ENCODE results near the gene MSRB3.
"Not testable (repeated sequence)": the region's sequence is repeated elsewhere in the genome, so short reads cannot be mapped to it uniquely, and the experiment has no call there.

MSRB3 gene

GRCh38 chr12:65472079-65472478, 193.6 kb downstream of the MSRB3 start:
- DNase-seq (ENCODE audit: low read depth), result no peak
- no peak overlapping the region for H3K4me3 ChIP-seq (ENCODE audit: low read depth, low read length)

- no peak for DNase-seq (ENCODE audit: low read depth)
Observed at GRCh38 chr12:65474831-65475230, 196.3 kb downstream of the MSRB3 start.

GRCh38 chr12:65477721-65478120, 199.2 kb downstream of the MSRB3 start:
- no peak for DNase-seq (ENCODE audit: low read depth)
- no peak overlapping the region for H3K4me3 ChIP-seq (ENCODE audit: low read depth, low read length)

More at GRCh38 chr12:65474831-65475230, 196.3 kb downstream of the MSRB3 start:
- H3K4me3 ChIP-seq (ENCODE audit: low read depth, low read length), result no peak overlapping the region

- not testable (repeated sequence) for H3K4me3 ChIP-seq (ENCODE audit: low read depth, low read length); DNase-seq (ENCODE audit: low read depth)
Observed at GRCh38 chr12:65483891-65484516, 205.5 kb downstream of the MSRB3 start.

GRCh38 chr12:65488197-65488596, 209.7 kb downstream of the MSRB3 start:
- no peak overlapping the region for H3K4me3 ChIP-seq (ENCODE audit: low read depth, low read length)
- no peak for DNase-seq (ENCODE audit: low read depth)

GRCh38 chr12:65490250-65490649, 211.8 kb downstream of the MSRB3 start:
- no peak for DNase-seq (ENCODE audit: low read depth)
- H3K4me3 ChIP-seq (ENCODE audit: low read depth, low read length), result no peak overlapping the region

- no peak for DNase-seq (ENCODE audit: low read depth)
Observed at GRCh38 chr12:65492998-65493912, 214.8 kb downstream of the MSRB3 start.

GRCh38 chr12:65493913-65494245, 215.4 kb downstream of the MSRB3 start:
- H3K4me3 ChIP-seq (ENCODE audit: low read depth, low read length), result no peak overlapping the region

More at GRCh38 chr12:65492998-65493912, 214.8 kb downstream of the MSRB3 start:
- no peak overlapping the region for H3K4me3 ChIP-seq (ENCODE audit: low read depth, low read length)

GRCh38 chr12:65494537-65494936, 216.1 kb downstream of the MSRB3 start:
- no peak overlapping the region for H3K4me3 ChIP-seq (ENCODE audit: low read depth, low read length)
- DNase-seq (ENCODE audit: low read depth), result no peak

More at GRCh38 chr12:65493913-65494245, 215.4 kb downstream of the MSRB3 start:
- DNase-seq (ENCODE audit: low read depth), result no peak

- no peak for DNase-seq (ENCODE audit: low read depth)
- no peak overlapping the region for H3K4me3 ChIP-seq (ENCODE audit: low read depth, low read length)
Observed at GRCh38 chr12:65495233-65495632, 216.8 kb downstream of the MSRB3 start.

GRCh38 chr12:65496617-65497016, 218.1 kb downstream of the MSRB3 start:
- H3K4me3 ChIP-seq (ENCODE audit: low read depth, low read length), result no peak overlapping the region
- peak; percentile 46 for DNase-seq (ENCODE audit: low read depth)

GRCh38 chr12:65497660-65498059, 219.2 kb downstream of the MSRB3 start:
- no peak overlapping the region for H3K4me3 ChIP-seq (ENCODE audit: low read depth, low read length)
- peak; percentile 48 for DNase-seq (ENCODE audit: low read depth)

GRCh38 chr12:65499167-65499566, 220.7 kb downstream of the MSRB3 start:
- no peak overlapping the region for H3K4me3 ChIP-seq (ENCODE audit: low read depth, low read length)
- DNase-seq (ENCODE audit: low read depth), result no peak

- DNase-seq (ENCODE audit: low read depth), result no peak
- H3K4me3 ChIP-seq (ENCODE audit: low read depth, low read length), result no peak overlapping the region
Observed at GRCh38 chr12:65500091-65500900, 221.8 kb downstream of the MSRB3 start.

GRCh38 chr12:65501093-65501621, 222.7 kb downstream of the MSRB3 start:
- H3K4me3 ChIP-seq (ENCODE audit: low read depth, low read length), result no peak overlapping the region
- no peak for DNase-seq (ENCODE audit: low read depth)

GRCh38 chr12:65501935-65502334, 223.5 kb downstream of the MSRB3 start:
- no peak overlapping the region for H3K4me3 ChIP-seq (ENCODE audit: low read depth, low read length)
- no peak for DNase-seq (ENCODE audit: low read depth)

GRCh38 chr12:65504417-65504816, 225.9 kb downstream of the MSRB3 start:
- no peak overlapping the region for H3K4me3 ChIP-seq (ENCODE audit: low read depth, low read length)
- no peak for DNase-seq (ENCODE audit: low read depth)

- no peak overlapping the region for H3K4me3 ChIP-seq (ENCODE audit: low read depth, low read length)
- DNase-seq (ENCODE audit: low read depth), result no peak
Observed at GRCh38 chr12:65505386-65506121, 227.1 kb downstream of the MSRB3 start.
